H9 (cell line): ENCODE measurements around the gene DHH. TPM values are rescaled to one million over a fixed set of nuclear protein-coding genes. Genes with fewer than 3 reads are reported as not detected.

Experiments used
- DNase-seq: peaks from one replicate; pipeline ENCODE4 v3.0.0-alpha.2; 2017
- H2AFZ ChIP-seq: one replicate; pipeline ENCODE4 v1.6.1; 2013; ENCODE audit warnings: mild to moderate bottlenecking, low read length, control low read depth, moderate library complexity
- H2AK5ac ChIP-seq: 2 replicates; pipeline ENCODE4 v1.6.1; 2013; ENCODE audit warnings: low read length, control low read depth, mixed read lengths; ENCODE audit not compliant: insufficient read length
- H2BK120ac ChIP-seq: one replicate; pipeline ENCODE4 v1.6.1; 2013; ENCODE audit warnings: low read depth, mild to moderate bottlenecking, low read length, control low read depth, inconsistent platforms; ENCODE audit not compliant: poor library complexity, severe bottlenecking
- H2BK12ac ChIP-seq: 2 replicates; pipeline ENCODE4 v1.6.1; 2013; ENCODE audit warnings: low read length, control low read depth, mixed read lengths, low read depth; ENCODE audit not compliant: insufficient read length
- H2BK15ac ChIP-seq: 2 replicates; pipeline ENCODE4 v1.6.1; 2013; ENCODE audit warnings: low read depth, low read length, control low read depth
- H2BK20ac ChIP-seq: one replicate; pipeline ENCODE4 v1.6.1; 2013; ENCODE audit warnings: low read depth, mild to moderate bottlenecking, low read length, control low read depth, inconsistent platforms; ENCODE audit not compliant: poor library complexity, severe bottlenecking
- H2BK5ac ChIP-seq: 2 replicates; pipeline ENCODE4 v1.6.1; 2013; ENCODE audit warnings: low read length, control low read depth, mixed read lengths; ENCODE audit not compliant: insufficient read length
- H3K14ac ChIP-seq: 2 replicates; pipeline ENCODE4 v1.6.1; 2013; ENCODE audit warnings: low read length, control low read depth; ENCODE audit not compliant: insufficient read depth
- H3K18ac ChIP-seq: 2 replicates; pipeline ENCODE4 v1.6.1; 2013; ENCODE audit warnings: low read depth, mild to moderate bottlenecking, mixed read lengths, low read length, control low read depth; ENCODE audit not compliant: insufficient read length
- H3K23ac ChIP-seq: 2 replicates; pipeline ENCODE4 v1.6.1; 2013; ENCODE audit warnings: low read length, control low read depth, mixed read lengths, low read depth; ENCODE audit not compliant: insufficient read length
- H3K23me2 ChIP-seq: 2 replicates; pipeline ENCODE4 v1.6.1; 2013; ENCODE audit warnings: low read depth, mild to moderate bottlenecking, mixed read lengths, low read length, control low read depth; ENCODE audit not compliant: insufficient read length, poor library complexity, severe bottlenecking
- H3K27ac ChIP-seq: 2 replicates; pipeline ENCODE4 v1.5.1; 2013; ENCODE audit warnings: low read length, control low read depth, mixed read lengths, low read depth; ENCODE audit not compliant: insufficient read length
- H3K27me3 ChIP-seq: 2 replicates; pipeline ENCODE4 v1.6.1; 2013; ENCODE audit warnings: low read length, control low read depth, inconsistent platforms; ENCODE audit not compliant: insufficient read depth
- H3K4ac ChIP-seq: 2 replicates; pipeline ENCODE4 v1.6.1; 2013; ENCODE audit warnings: low read depth, mild to moderate bottlenecking, control low read depth, inconsistent platforms, low read length, moderate library complexity
- H3K4me1 ChIP-seq: 2 replicates; pipeline ENCODE4 v1.6.1; 2013; ENCODE audit warnings: low read length, control low read depth, inconsistent platforms; ENCODE audit not compliant: insufficient read depth
- H3K4me2 ChIP-seq: 2 replicates; pipeline ENCODE4 v1.6.1; 2013; ENCODE audit warnings: low read length, control low read depth, mixed read lengths; ENCODE audit not compliant: insufficient read length, insufficient read depth
- H3K56ac ChIP-seq: 2 replicates; pipeline ENCODE4 v1.6.1; 2013; ENCODE audit warnings: low read depth, mild to moderate bottlenecking, mixed read lengths, low read length, control low read depth; ENCODE audit not compliant: insufficient read length
- H3K79me1 ChIP-seq: 2 replicates; pipeline ENCODE4 v1.6.1; 2013; ENCODE audit warnings: low read depth, mild to moderate bottlenecking, moderate library complexity, low read length, control low read depth, inconsistent platforms; ENCODE audit not compliant: insufficient read depth, poor library complexity, severe bottlenecking
- H3K79me2 ChIP-seq: 2 replicates; pipeline ENCODE4 v1.6.1; 2013; ENCODE audit warnings: low read length, control low read depth, inconsistent platforms; ENCODE audit not compliant: insufficient read depth
- H3K9ac ChIP-seq: 2 replicates; pipeline ENCODE4 v1.6.1; 2013; ENCODE audit warnings: low read length, control low read depth, mixed read lengths; ENCODE audit not compliant: insufficient read length; ENCODE audit errors: extremely low read depth
- H3K9me3 ChIP-seq: one replicate; pipeline ENCODE4 v1.6.1; 2013; ENCODE audit warnings: low read depth, low read length, inconsistent platforms; ENCODE audit not compliant: control insufficient read depth
- H3T11ph ChIP-seq: one replicate; pipeline ENCODE4 v1.6.1; 2013; ENCODE audit warnings: mild to moderate bottlenecking, low read length, control low read depth, inconsistent platforms
- H4K20me1 ChIP-seq: one replicate; pipeline ENCODE4 v1.6.1; 2013; ENCODE audit not compliant: control insufficient read depth, insufficient read length, insufficient read depth
- H4K5ac ChIP-seq: 2 replicates; pipeline ENCODE4 v1.6.1; 2013; ENCODE audit warnings: low read depth, mild to moderate bottlenecking, mixed read lengths, low read length, control low read depth; ENCODE audit not compliant: insufficient read length
- H4K8ac ChIP-seq: replicated peaks from 2 replicates; pipeline ENCODE4 v1.6.1; 2013; ENCODE audit warnings: low read length, control low read depth, mixed read lengths, low read depth; ENCODE audit not compliant: insufficient read length
- H4K91ac ChIP-seq: 2 replicates; pipeline ENCODE4 v1.6.1; 2013; ENCODE audit warnings: low read depth, mild to moderate bottlenecking, moderate library complexity, mixed read lengths, low read length, control low read depth; ENCODE audit not compliant: insufficient read length
- H3K27ac Mint-ChIP-seq, 3 experiments: 2 replicates in 2 of 3; 3 replicates in 1 of 3; pipeline ENCODE4 v1.8.0; 2020 to 2021; ENCODE audit warnings: mixed read lengths in 3 of 3, mild to moderate bottlenecking in 1 of 3, moderate library complexity in 1 of 3
- H3K27me3 Mint-ChIP-seq: 2 replicates; pipeline ENCODE4 v1.8.0; 2021; ENCODE audit warnings: low read depth, mild to moderate bottlenecking, moderate library complexity, mixed read lengths
- H3K36me3 Mint-ChIP-seq, 3 experiments: 2 replicates in 2 of 3; 3 replicates in 1 of 3; pipeline ENCODE4 v1.8.0; 2020 to 2021; ENCODE audit warnings: low read depth in 3 of 3, mixed read lengths in 3 of 3; ENCODE audit not compliant: insufficient read depth in 1 of 3
- H3K4me1 Mint-ChIP-seq, 2 experiments: 2 replicates each; pipeline ENCODE4 v1.8.0; 2020; ENCODE audit warnings: mixed read lengths in 2 of 2
- H3K4me3 Mint-ChIP-seq, 2 experiments: 2 replicates in 1 of 2; 3 replicates in 1 of 2; pipeline ENCODE4 v1.8.0; 2020 to 2021; ENCODE audit warnings: mild to moderate bottlenecking in 2 of 2, mixed read lengths in 2 of 2, moderate library complexity in 1 of 2
- H3K9me3 Mint-ChIP-seq, 2 experiments: 2 replicates in 1 of 2; 3 replicates in 1 of 2; pipeline ENCODE4 v1.8.0; 2020; ENCODE audit warnings: mild to moderate bottlenecking in 2 of 2, mixed read lengths in 2 of 2, moderate library complexity in 1 of 2
- CTCF ChIP-seq: fragments of 200-600 bp; sonication (generic); conservative IDR thresholded peaks from 3 replicates; pipeline ENCODE4 v1.8.0; 2021; ENCODE audit warnings: antibody characterized with exemption, mild to moderate bottlenecking
- WGBS: extraction: QIAGEN DNeasy Blood & Tissue Kit; methylation state at CpG from one replicate; pipeline ENCODE4 v1.1.7; 2013; ENCODE audit warnings: missing lambda C conversion rate, low lambda C conversion rate, mixed read lengths; ENCODE audit not compliant: insufficient read length; ENCODE audit errors: extremely low coverage; 5-methylcytosine and 5-hydroxymethylcytosine counted together
- total RNA-seq: library from RNA; stranded (reverse); gene quantifications from 2 replicates; pipeline ENCODE4 v1.2.1, GENCODE V29; 2021

The DHH gene
- total RNA-seq, 1 experiment from 2014 or later, result 0.20 TPM

- Histone ChIP-seq H4K8ac (no peak overlapping the region), H2BK120ac (no peak overlapping the region), H2AFZ (no peak overlapping the region), H3T11ph (no peak overlapping the region), H3K18ac (no peak overlapping the region), H3K4ac (no peak overlapping the region), H3K4me2 (no peak overlapping the region), H3K9me3 (no peaks in the 10 kb centered on the region), H3K27me3 (no peaks in the 10 kb centered on the region), H4K5ac (no peak overlapping the region), H3K56ac (no peak overlapping the region), H3K4me1 (no peaks in the 10 kb centered on the region), H3K14ac (no peak overlapping the region), H2BK20ac (no peak overlapping the region), H2BK5ac (no peak overlapping the region), H3K23me2 (no peaks in the 10 kb centered on the region), H3K23ac (no peak overlapping the region), H3K79me2 (no peaks in the 10 kb centered on the region), H2BK15ac (no peak overlapping the region), H2BK12ac (no peak overlapping the region), H3K9ac (no peak overlapping the region), H2AK5ac (no peak overlapping the region), H4K91ac (no peak overlapping the region), H3K27ac (no peak overlapping the region), H3K79me1 (no peaks in the 10 kb centered on the region), H4K20me1 (no peaks in the 10 kb centered on the region)
- no peaks in the 10 kb centered on the region for H3K9me3 Mint-ChIP-seq
- DNase-seq, result no peak
- H3K27me3 Mint-ChIP-seq, result no peaks in the 10 kb centered on the region
- WGBS, result no CpG with 5 or more reads among the region's 20 CpGs
- H3K4me3 Mint-ChIP-seq, result no peak overlapping the region
- no peak overlapping the region for H3K27ac Mint-ChIP-seq
- no peaks in the 10 kb centered on the region for H3K4me1 Mint-ChIP-seq
- peaks cover 45 to 96% (median 92%) of the 10 kb centered on the region in 3 experiments; a peak in 6 of 7 replicates for H3K36me3 Mint-ChIP-seq
- no peak for TF ChIP-seq CTCF
These were observed 56.2 kb downstream of the DHH start for GRCh38 chr12:49038291-49038955.
